HepG2 (cell line): ENCODE results near the gene GRK5. TPM values are rescaled to one million over a fixed set of nuclear protein-coding genes. Genes with fewer than 3 reads are reported as not detected.
A peak's percentile ranks its signal among the peaks of the same experiment; 100 is the strongest.

ENCODE experiments used
- ATAC-seq: fragments of 200-7000 bp; cut with Tn5 transposase; 3 replicates; pipeline ENCODE4 v1.9.1; 2020; ENCODE audit warnings: mild to moderate bottlenecking, moderate library complexity
- BruUV-seq: library from RNA; stranded (reverse); fragments of 400-500 nt; replicated peaks from 2 replicates; lab custom pipeline; 2021; lab: Mats Ljungman, UMichigan
- CTCF ChIA-PET: fragments of 300-600 bp; formaldehyde crosslinking; extraction: SDS; loops from one replicate; lab custom pipeline; 2021; ENCODE audit warnings: low total read pairs, inconsistent platforms, low intra/inter-chr PET ratio; lab: Yijun Ruan, JAX
- POLR2A ChIA-PET: fragments of 350-600 bp; sonication (Branson Sonifier 250); formaldehyde crosslinking; loops from one replicate; lab custom pipeline; 2020; ENCODE audit warnings: antibody characterized with exemption, inconsistent platforms; lab: Yijun Ruan, JAX
- DNase-seq: peaks from one replicate; pipeline ENCODE4 v3.0.0-alpha.2; 2015; ENCODE audit warnings: low spot score
- FAIRE-seq: peaks from 3 replicates; lab custom pipeline; 2011; peaks lifted over from hg19 to GRCh38; lab: Jason Lieb, UNC
- H2AFZ ChIP-seq: one replicate; pipeline ENCODE4 v1.6.1; 2011; ENCODE audit warnings: low read length, inconsistent platforms
- H3K27ac ChIP-seq: fragments of 300-600 bp; 3 replicates; pipeline ENCODE4 v1.8.0; 2011; ENCODE audit warnings: mixed run types, mild to moderate bottlenecking, mixed read lengths, low read length, inconsistent platforms; ENCODE audit not compliant: insufficient read depth; ENCODE audit errors: extremely low read length
- H3K27me3 ChIP-seq, 2 experiments: fragments of 200-600 bp in 1 of 2; 2 replicates in 1 of 2; 3 replicates in 1 of 2; pipeline versions ENCODE4 v1.6.0 to v1.8.0; 2011; ENCODE audit warnings: low read length in 2 of 2, mild to moderate bottlenecking in 2 of 2, moderate library complexity in 2 of 2, inconsistent platforms in 1 of 2; ENCODE audit not compliant: insufficient read depth in 2 of 2, control insufficient read depth in 1 of 2
- H3K36me3 ChIP-seq, 2 experiments: fragments of 200-600 bp in 1 of 2; replicated peaks in 1 of 2; 2 replicates in 1 of 2; 3 replicates in 1 of 2; pipeline versions ENCODE4 v1.5.1 to v1.8.0; 2011; ENCODE audit warnings: low read length in 2 of 2, inconsistent platforms in 1 of 2; ENCODE audit not compliant: insufficient read depth in 2 of 2, control insufficient read depth in 1 of 2
- H3K4me1 ChIP-seq: 2 replicates; pipeline ENCODE4 v1.5.1; 2012; ENCODE audit warnings: low read length, inconsistent platforms; ENCODE audit not compliant: insufficient read depth
- H3K4me2 ChIP-seq: 2 replicates; pipeline ENCODE4 v1.6.0; 2011; ENCODE audit warnings: low read depth, low read length, inconsistent platforms
- H3K4me3 ChIP-seq, 3 experiments: fragments of 200-600 bp in 1 of 3; sonication (generic), shearing (Covaris generic) in 1 of 3; replicated peaks in 1 of 3; 2 replicates each; pipeline ENCODE4 v1.5.1; 2011 to 2016; ENCODE audit warnings: low read length in 3 of 3, inconsistent platforms in 2 of 3, low read depth in 2 of 3, mild to moderate bottlenecking in 2 of 3, control low read depth in 1 of 3, mixed read lengths in 1 of 3; ENCODE audit not compliant: insufficient read depth in 1 of 3
- H3K79me2 ChIP-seq: one replicate; pipeline ENCODE4 v1.6.1; 2011; ENCODE audit warnings: low read length, inconsistent platforms; ENCODE audit not compliant: insufficient read depth
- H3K9ac ChIP-seq: 2 replicates; pipeline ENCODE4 v1.6.0; 2011; ENCODE audit warnings: mild to moderate bottlenecking, low read depth, low read length, inconsistent platforms; ENCODE audit not compliant: insufficient read depth
- H3K9me3 ChIP-seq: 2 replicates; pipeline ENCODE4 v1.5.1; 2012; ENCODE audit warnings: mild to moderate bottlenecking, low read length
- H4K20me1 ChIP-seq: 2 replicates; pipeline ENCODE4 v1.6.0; 2011; ENCODE audit warnings: inconsistent platforms, mild to moderate bottlenecking, low read length, moderate library complexity; ENCODE audit not compliant: insufficient read depth
- ATAD3A ChIP-seq: sonication (generic); formaldehyde crosslinking; IDR thresholded peaks from 2 replicates; pipeline ENCODE4 v1.4.0; 2020; ENCODE audit warnings: missing genetic modification reagents
- CHD4 ChIP-seq: fragments of 200-600 bp; sonication (generic); IDR thresholded peaks from 2 replicates; pipeline ENCODE4 v1.7.0; 2017; ENCODE audit warnings: mild to moderate bottlenecking, low read length, borderline replicate concordance
- GATAD1 ChIP-seq: IDR thresholded peaks from 2 replicates; pipeline ENCODE4 v1.6.1; 2016; ENCODE audit warnings: missing genetic modification reagents, missing compliant biosample characterization
- KLF13 ChIP-seq: sonication (generic); formaldehyde crosslinking; IDR thresholded peaks from 2 replicates; pipeline ENCODE4 v1.4.0; 2020; ENCODE audit warnings: mild to moderate bottlenecking, missing genetic modification reagents
- MBNL3 ChIP-seq: fragments of 250-450 bp; sonication (Bioruptor Pico); conservative IDR thresholded peaks from 2 replicates; pipeline ENCODE4 v1.8.0; 2022; ENCODE audit warnings: mild to moderate bottlenecking, inconsistent platforms
- PITX1 ChIP-seq: sonication (generic); formaldehyde crosslinking; IDR thresholded peaks from 2 replicates; pipeline ENCODE4 v1.5.1; 2020; ENCODE audit warnings: mild to moderate bottlenecking, missing genetic modification reagents
- PPARG ChIP-seq: conservative IDR thresholded peaks from 2 replicates; pipeline ENCODE4 v1.6.1; 2016; ENCODE audit warnings: missing biosample characterization, missing genetic modification reagents
- SMAD9 ChIP-seq: sonication (generic); formaldehyde crosslinking; IDR thresholded peaks from 2 replicates; pipeline ENCODE4 v1.5.1; 2020; ENCODE audit warnings: mild to moderate bottlenecking, missing genetic modification reagents
- SYNCRIP ChIP-seq: fragments of 200-400 bp; formaldehyde crosslinking; IDR thresholded peaks from 2 replicates; pipeline ENCODE4 v1.6.1; 2018; ENCODE audit warnings: mild to moderate bottlenecking, low read depth, low read length; ENCODE audit not compliant: insufficient read depth
- ZFP90 ChIP-seq: sonication (generic); formaldehyde crosslinking; IDR thresholded peaks from 2 replicates; pipeline ENCODE4 v1.8.0; 2022; ENCODE audit warnings: missing genetic modification reagents, mild to moderate bottlenecking, inconsistent platforms, borderline replicate concordance
- ZMYM2 ChIP-seq: sonication (generic); formaldehyde crosslinking; IDR thresholded peaks from 2 replicates; pipeline ENCODE4 v1.8.0; 2022; ENCODE audit warnings: mild to moderate bottlenecking, missing genetic modification reagents
- ZNF296 ChIP-seq: sonication (generic); formaldehyde crosslinking; conservative IDR thresholded peaks from 2 replicates; pipeline ENCODE4 v1.5.0; 2020; ENCODE audit warnings: mild to moderate bottlenecking, missing genetic modification reagents
- ZSCAN12 ChIP-seq: sonication (generic); formaldehyde crosslinking; IDR thresholded peaks from 2 replicates; pipeline ENCODE4 v1.9.0; 2021; ENCODE audit warnings: mild to moderate bottlenecking, missing genetic modification reagents
- WGBS: methylation state at CpG from one replicate; pipeline ENCODE4 v1.1.6; 2017; ENCODE audit warnings: low lambda C conversion rate; 5-methylcytosine and 5-hydroxymethylcytosine counted together
- in situ Hi-C: cut with HindIII; loops from 2 replicates; pipeline ENCODE4 v1.10.0; 2017; ENCODE audit warnings: low pct_unique_long_range_greater_than_20kb; ENCODE audit not compliant: extremely low pct_ligation_motif_present
- intact Hi-C: fragments of 100-400 bp; cut with micrococcal nuclease; formaldehyde crosslinking; loops from one replicate; pipeline ENCODE4 v1.10.0; 2022; ENCODE audit not compliant: unreplicated experiment
- polyA plus RNA-seq, 8 experiments: library from polyadenylated mRNA; depleted of rRNA in 3 of 8; stranded (reverse) in 7 of 8; unstranded in 1 of 8; fragments of >200 nt; fragmentation: Illumina TruSeq in 4 of 8; extraction: Trizol in 4 of 8; gene quantifications; 2 replicates each; pipeline versions ENCODE4 v1.2.1 to v1.2.3, GENCODE V29; 2011 to 2016; ENCODE audit warnings: low read depth in 4 of 8, missing spikeins in 1 of 8, mixed read lengths in 1 of 8; ENCODE audit not compliant: insufficient read depth in 1 of 8
- total RNA-seq, 5 experiments: library from RNA; depleted of rRNA; stranded (reverse); fragments of >200 nt; fragmentation: Illumina TruSeq; extraction: Trizol; gene quantifications; 2 replicates each; pipeline ENCODE4 v1.2.3, GENCODE V29; 2016; ENCODE audit warnings: low read depth in 1 of 5
- TF ChIP-seq, protein P1 (sequence below): sonication (generic); formaldehyde crosslinking; IDR thresholded peaks from 2 replicates; pipeline ENCODE4 v1.9.0; 2022; ENCODE audit warnings: missing genetic modification reagents, mild to moderate bottlenecking, borderline replicate concordance
- TF ChIP-seq, protein P2 (sequence below): sonication (generic); formaldehyde crosslinking; IDR thresholded peaks from 2 replicates; pipeline ENCODE4 v1.4.0; 2020; ENCODE audit warnings: mild to moderate bottlenecking, missing genetic modification reagents
- TF ChIP-seq, protein P3 (sequence below): sonication (generic); formaldehyde crosslinking; IDR thresholded peaks from 2 replicates; pipeline ENCODE4 v1.5.0; 2020; ENCODE audit warnings: mild to moderate bottlenecking, missing genetic modification reagents, moderate library complexity
- TF ChIP-seq, protein P4 (sequence below): sonication (generic); formaldehyde crosslinking; IDR thresholded peaks from 2 replicates; pipeline ENCODE4 v1.4.0; 2020; ENCODE audit warnings: missing genetic modification reagents; ENCODE audit errors: not compliant biosample characterization
- TF ChIP-seq, protein P5 (sequence below): sonication (generic); formaldehyde crosslinking; IDR thresholded peaks from 2 replicates; pipeline ENCODE4 v1.5.1; 2020; ENCODE audit warnings: mild to moderate bottlenecking, missing genetic modification reagents

GRK5 gene
- total and polyA plus RNA-seq, 2 of the 13 experiments (the other 11 are each of a cell fraction or from before 2014, with no cell fraction given): 10.4 to 12.6 TPM

DNA sequence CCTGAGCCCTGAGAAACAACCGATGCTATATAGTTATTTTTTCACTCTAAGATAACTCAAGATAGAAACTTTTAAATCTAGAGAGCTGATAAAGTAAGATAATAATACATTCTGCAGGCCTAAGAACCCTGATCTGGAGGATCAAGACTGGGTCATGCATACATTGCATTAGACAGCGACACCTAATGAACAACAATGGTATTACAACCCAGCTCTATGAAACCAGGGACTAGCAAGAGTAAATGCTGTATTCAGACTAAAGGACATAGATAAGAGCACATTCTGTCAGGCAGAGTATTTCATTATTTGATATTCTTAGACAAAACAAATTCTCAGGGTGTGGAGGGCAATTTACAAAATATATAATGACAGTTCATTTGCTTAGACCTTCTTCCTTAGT is 148.6 kb downstream of the GRK5 start:
- in situ Hi-C loops (no loop called here), intact Hi-C loops (no loop called here)
- CTCF ChIA-PET: no interaction called here
- Histone ChIP-seq H3K9me3 (peaks cover 14% of the 10 kb centered on the region), H4K20me1 (no peaks in the 10 kb centered on the region), H3K4me1 (peaks cover 7% of the 10 kb centered on the region), H3K9ac (no peak overlapping the region), H3K4me2 (no peak overlapping the region), H3K27me3 (no peaks in the 10 kb centered on the region), H3K27ac (no peak overlapping the region), H2AFZ (no peak overlapping the region), H3K36me3 (no peaks in the 10 kb centered on the region), H3K4me3 (no peak overlapping the region), H3K79me2 (no peaks in the 10 kb centered on the region)
- POLR2A ChIA-PET: no interaction called here
- ATAC-seq (no peak), DNase-seq (no peak), FAIRE-seq (no peak)
- no TSS peak for BruUV-seq
- 100% methylated on average over 2 of the region's 2 CpGs for WGBS
- TF ChIP-seq MBNL3 (CRISPR knock-in tag) (no peak), ZSCAN12 (no peak), CHD4 (peak; percentile 81; the same call in 1 of the 2 replicates), SMAD9 (CRISPR knock-in tag) (no peak), ZFP90 (CRISPR knock-in tag) (no peak), ZNF296 (no peak), ZMYM2 (peak; percentile 65; the same call in 1 of the 2 replicates), ATAD3A (CRISPR knock-in tag) (no peak), SYNCRIP (no peak), PITX1 (CRISPR knock-in tag) (no peak), KLF13 (CRISPR knock-in tag) (no peak), PPARG (no peak), GATAD1 (no peak)
- TF ChIP-seq, protein P1, sequence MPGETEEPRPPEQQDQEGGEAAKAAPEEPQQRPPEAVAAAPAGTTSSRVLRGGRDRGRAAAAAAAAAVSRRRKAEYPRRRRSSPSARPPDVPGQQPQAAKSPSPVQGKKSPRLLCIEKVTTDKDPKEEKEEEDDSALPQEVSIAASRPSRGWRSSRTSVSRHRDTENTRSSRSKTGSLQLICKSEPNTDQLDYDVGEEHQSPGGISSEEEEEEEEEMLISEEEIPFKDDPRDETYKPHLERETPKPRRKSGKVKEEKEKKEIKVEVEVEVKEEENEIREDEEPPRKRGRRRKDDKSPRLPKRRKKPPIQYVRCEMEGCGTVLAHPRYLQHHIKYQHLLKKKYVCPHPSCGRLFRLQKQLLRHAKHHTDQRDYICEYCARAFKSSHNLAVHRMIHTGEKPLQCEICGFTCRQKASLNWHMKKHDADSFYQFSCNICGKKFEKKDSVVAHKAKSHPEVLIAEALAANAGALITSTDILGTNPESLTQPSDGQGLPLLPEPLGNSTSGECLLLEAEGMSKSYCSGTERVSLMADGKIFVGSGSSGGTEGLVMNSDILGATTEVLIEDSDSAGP (CRISPR knock-in tag): no peak
- TF ChIP-seq, protein P2, sequence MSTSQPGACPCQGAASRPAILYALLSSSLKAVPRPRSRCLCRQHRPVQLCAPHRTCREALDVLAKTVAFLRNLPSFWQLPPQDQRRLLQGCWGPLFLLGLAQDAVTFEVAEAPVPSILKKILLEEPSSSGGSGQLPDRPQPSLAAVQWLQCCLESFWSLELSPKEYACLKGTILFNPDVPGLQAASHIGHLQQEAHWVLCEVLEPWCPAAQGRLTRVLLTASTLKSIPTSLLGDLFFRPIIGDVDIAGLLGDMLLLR (CRISPR knock-in tag): no peak
- TF ChIP-seq, protein P3, sequence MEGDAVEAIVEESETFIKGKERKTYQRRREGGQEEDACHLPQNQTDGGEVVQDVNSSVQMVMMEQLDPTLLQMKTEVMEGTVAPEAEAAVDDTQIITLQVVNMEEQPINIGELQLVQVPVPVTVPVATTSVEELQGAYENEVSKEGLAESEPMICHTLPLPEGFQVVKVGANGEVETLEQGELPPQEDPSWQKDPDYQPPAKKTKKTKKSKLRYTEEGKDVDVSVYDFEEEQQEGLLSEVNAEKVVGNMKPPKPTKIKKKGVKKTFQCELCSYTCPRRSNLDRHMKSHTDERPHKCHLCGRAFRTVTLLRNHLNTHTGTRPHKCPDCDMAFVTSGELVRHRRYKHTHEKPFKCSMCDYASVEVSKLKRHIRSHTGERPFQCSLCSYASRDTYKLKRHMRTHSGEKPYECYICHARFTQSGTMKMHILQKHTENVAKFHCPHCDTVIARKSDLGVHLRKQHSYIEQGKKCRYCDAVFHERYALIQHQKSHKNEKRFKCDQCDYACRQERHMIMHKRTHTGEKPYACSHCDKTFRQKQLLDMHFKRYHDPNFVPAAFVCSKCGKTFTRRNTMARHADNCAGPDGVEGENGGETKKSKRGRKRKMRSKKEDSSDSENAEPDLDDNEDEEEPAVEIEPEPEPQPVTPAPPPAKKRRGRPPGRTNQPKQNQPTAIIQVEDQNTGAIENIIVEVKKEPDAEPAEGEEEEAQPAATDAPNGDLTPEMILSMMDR (CRISPR knock-in tag): peak; percentile 28
- TF ChIP-seq, protein P4, sequence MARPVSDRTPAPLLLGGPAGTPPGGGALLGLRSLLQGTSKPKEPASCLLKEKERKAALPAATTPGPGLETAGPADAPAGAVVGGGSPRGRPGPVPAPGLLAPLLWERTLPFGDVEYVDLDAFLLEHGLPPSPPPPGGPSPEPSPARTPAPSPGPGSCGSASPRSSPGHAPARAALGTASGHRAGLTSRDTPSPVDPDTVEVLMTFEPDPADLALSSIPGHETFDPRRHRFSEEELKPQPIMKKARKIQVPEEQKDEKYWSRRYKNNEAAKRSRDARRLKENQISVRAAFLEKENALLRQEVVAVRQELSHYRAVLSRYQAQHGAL (CRISPR knock-in tag): no peak
- TF ChIP-seq, protein P5, sequence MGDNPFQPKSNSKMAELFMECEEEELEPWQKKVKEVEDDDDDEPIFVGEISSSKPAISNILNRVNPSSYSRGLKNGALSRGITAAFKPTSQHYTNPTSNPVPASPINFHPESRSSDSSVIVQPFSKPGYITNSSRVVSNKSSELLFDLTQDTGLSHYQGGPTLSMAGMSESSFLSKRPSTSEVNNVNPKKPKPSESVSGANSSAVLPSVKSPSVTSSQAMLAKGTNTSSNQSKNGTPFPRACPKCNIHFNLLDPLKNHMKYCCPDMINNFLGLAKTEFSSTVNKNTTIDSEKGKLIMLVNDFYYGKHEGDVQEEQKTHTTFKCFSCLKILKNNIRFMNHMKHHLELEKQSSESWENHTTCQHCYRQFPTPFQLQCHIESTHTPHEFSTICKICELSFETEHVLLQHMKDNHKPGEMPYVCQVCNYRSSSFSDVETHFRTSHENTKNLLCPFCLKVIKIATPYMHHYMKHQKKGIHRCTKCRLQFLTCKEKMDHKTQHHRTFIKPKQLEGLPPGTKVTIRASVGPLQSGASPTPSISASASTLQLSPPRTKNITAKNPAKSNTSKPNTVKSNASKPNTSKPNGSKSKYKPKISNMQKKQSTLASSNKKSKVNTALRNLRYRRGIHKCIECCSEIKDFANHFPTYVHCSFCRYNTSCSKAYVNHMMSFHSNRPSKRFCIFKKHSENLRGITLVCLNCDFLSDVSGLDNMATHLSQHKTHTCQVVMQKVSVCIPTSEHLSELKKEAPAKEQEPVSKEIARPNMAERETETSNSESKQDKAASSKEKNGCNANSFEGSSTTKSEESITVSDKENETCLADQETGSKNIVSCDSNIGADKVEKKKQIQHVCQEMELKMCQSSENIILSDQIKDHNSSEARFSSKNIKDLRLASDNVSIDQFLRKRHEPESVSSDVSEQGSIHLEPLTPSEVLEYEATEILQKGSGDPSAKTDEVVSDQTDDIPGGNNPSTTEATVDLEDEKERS (CRISPR knock-in tag): 0 out of 2 replicates have a peak, but pooled peaks have one; percentile 29
